Heart left ventricle (tissue), 13 donors: ENCODE results near the gene CDK5.

Experiments
- CTCF ChIP-seq, 12 donors: fragments of 200-600 bp; sonication (generic) in 4 of 12; IDR thresholded peaks; one replicate each; pipeline versions ENCODE4 v1.5.0 to v1.8.0; 2018 to 2022; ENCODE audit warnings: antibody characterized with exemption in 12 of 12, mild to moderate bottlenecking in 5 of 12
- POLR2A ChIP-seq, 2 donors: fragments of 450-650 bp; IDR thresholded peaks; one replicate each; pipeline ENCODE4 v1.6.1; 2017; ENCODE audit warnings: antibody characterized with exemption in 2 of 2, mild to moderate bottlenecking in 2 of 2, moderate library complexity in 2 of 2
- donor health status: ischemic (EF 13 %, LVEDD 7.1; RV severe dilation, severe dysfunction).
- donor health status: DM: no; HTN: yes; CAD: no.
- donor health status: DM: no; HTN: no; CAD: no.
- donor health status: ischemic (EF 25% LVEDD 6.9; RV normal size, moderate dysfunction).
- donor health status: ischemic (EF 25% LVEDD 5.7; RV mildly dilated, moderate dysfunction).
- donor health status: ischemic (EF 35%, LVEDD 5.7; RV mildly dilated, moderate dysfunction).
- donor health status: nonischemic (EF 11% LVEDD 7.7; RV severe dilation, severe dysfunction).
- donor health status: DM: yes; HTN: yes; CAD: no.
- donor health status: PGD.
- donor health status: ischemic (EF 29% LVEDD 5.4; RV normal size, mild dysfunction).
- donor health status: nonischemic (EF 23%, LVEDD 6.1; RV moderate dilation, normal function).

- TF ChIP-seq CTCF (IDR thresholded peaks at IDR 0.05) = no peak
- TF ChIP-seq POLR2A (IDR thresholded peaks at IDR 0.05) = no peak
These were observed 10.8 kb downstream of the CDK5 start for GRCh38 chr7:151046603-151047573.
